Hepatocyte (in vitro differentiated cells): ENCODE results near the gene MAP3K6. TPM values are rescaled to one million over a fixed set of nuclear protein-coding genes. Genes with fewer than 3 reads are reported as not detected.
"Not testable (repeated sequence)": the region's sequence is repeated elsewhere in the genome, so short reads cannot be mapped to it uniquely, and the experiment has no call there.

Experiments
- DNase-seq: peaks from one replicate; pipeline ENCODE4 v3.0.0-alpha.2; 2016; ENCODE audit warnings: low spot score
- H2AFZ ChIP-seq: fragments of 200-600 bp; sonication (generic); 2 replicates; pipeline ENCODE4 v1.6.0; 2016; ENCODE audit warnings: antibody characterized with exemption, mild to moderate bottlenecking
- H3K27ac ChIP-seq: fragments of 200-600 bp; sonication (generic); 2 replicates; pipeline ENCODE4 v1.5.1; 2016; ENCODE audit warnings: mild to moderate bottlenecking
- H3K27me3 ChIP-seq: fragments of 200-600 bp; sonication (generic); 2 replicates; pipeline ENCODE4 v1.6.1; 2016
- H3K36me3 ChIP-seq: fragments of 200-600 bp; sonication (generic); replicated peaks from 2 replicates; pipeline ENCODE4 v1.5.1; 2016; ENCODE audit warnings: low read depth; ENCODE audit not compliant: insufficient read depth
- H3K4me1 ChIP-seq: fragments of 200-600 bp; sonication (generic); 2 replicates; pipeline ENCODE4 v1.5.1; 2016; ENCODE audit warnings: mild to moderate bottlenecking, moderate library complexity; ENCODE audit not compliant: insufficient read depth
- H3K4me2 ChIP-seq: fragments of 200-600 bp; sonication (generic); 2 replicates; pipeline ENCODE4 v1.6.0; 2016
- H3K4me3 ChIP-seq: fragments of 200-600 bp; sonication (generic); 2 replicates; pipeline ENCODE4 v1.5.1; 2016; ENCODE audit warnings: mild to moderate bottlenecking
- H3K79me2 ChIP-seq: fragments of 200-600 bp; sonication (generic); 2 replicates; pipeline ENCODE4 v1.6.0; 2017; ENCODE audit warnings: mild to moderate bottlenecking
- H3K9me2 ChIP-seq: fragments of 200-600 bp; sonication (generic); replicated peaks from 2 replicates; pipeline ENCODE4 v1.6.0; 2017; ENCODE audit warnings: mild to moderate bottlenecking; ENCODE audit not compliant: insufficient read depth
- H3K9me3 ChIP-seq: fragments of 200-600 bp; sonication (generic); 2 replicates; pipeline ENCODE4 v1.5.1; 2016; ENCODE audit warnings: low read depth, mild to moderate bottlenecking
- H4K20me1 ChIP-seq: fragments of 200-600 bp; sonication (generic); 2 replicates; pipeline ENCODE4 v1.6.0; 2016; ENCODE audit warnings: mild to moderate bottlenecking; ENCODE audit not compliant: insufficient read depth, poor library complexity, severe bottlenecking
- EZH2 ChIP-seq: fragments of 200-600 bp; sonication (generic); IDR thresholded peaks from 2 replicates; pipeline ENCODE4 v1.6.1; 2016; ENCODE audit warnings: antibody characterized with exemption, mild to moderate bottlenecking, borderline replicate concordance
- EZH2phosphoT487 ChIP-seq: fragments of 200-600 bp; sonication (generic); IDR thresholded peaks from one replicate; pipeline ENCODE4 v1.6.1; 2018; ENCODE audit warnings: antibody characterized with exemption, mild to moderate bottlenecking, low read depth, moderate library complexity; ENCODE audit not compliant: unreplicated experiment, severe bottlenecking
- WGBS: methylation state at CpG from one replicate; pipeline ENCODE4 v1.1.6; 2016; ENCODE audit warnings: low lambda C conversion rate; ENCODE audit errors: missing lambda C conversion rate; 5-methylcytosine and 5-hydroxymethylcytosine counted together
- polyA plus RNA-seq: library from polyadenylated mRNA; unstranded; fragments of >200 nt; fragmentation: Nextera tagmentation; extraction: Ambion mirVana; gene quantifications from 2 replicates; pipeline ENCODE4 v1.2.1, GENCODE V29; 2016
- total RNA-seq: library from RNA; depleted of rRNA; stranded (reverse); fragments of >200 nt; gene quantifications from 2 replicates; pipeline ENCODE4 v1.2.3, GENCODE V29; 2014
- TF ChIP-seq, protein P1 (sequence below): fragments of 200-600 bp; sonication (generic); IDR thresholded peaks from 2 replicates; pipeline ENCODE4 v1.5.1; 2016; ENCODE audit warnings: antibody characterized with exemption, mild to moderate bottlenecking; ENCODE audit not compliant: poor library complexity

MAP3K6 gene
- total and polyA plus RNA-seq, 2 experiments from 2014 or later = 6.3 to 20.4 TPM

DNA sequence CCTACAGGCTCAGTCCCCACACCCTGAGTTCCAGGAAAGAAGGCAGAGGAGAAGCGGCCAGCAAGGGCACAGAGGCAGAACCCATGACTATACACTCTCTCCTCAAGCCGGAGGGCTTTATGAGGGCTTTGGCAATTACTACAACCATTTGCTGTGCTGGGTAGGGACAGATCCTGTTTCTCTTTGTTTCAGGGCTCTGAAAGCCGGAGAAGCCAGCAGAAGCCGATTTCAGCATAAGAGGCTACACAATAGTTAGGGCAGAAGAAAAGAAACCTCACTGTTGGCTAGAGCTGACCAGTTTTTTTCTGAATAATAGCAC is 39.6 kb upstream of the MAP3K6 start:
- TF ChIP-seq, protein P1, sequence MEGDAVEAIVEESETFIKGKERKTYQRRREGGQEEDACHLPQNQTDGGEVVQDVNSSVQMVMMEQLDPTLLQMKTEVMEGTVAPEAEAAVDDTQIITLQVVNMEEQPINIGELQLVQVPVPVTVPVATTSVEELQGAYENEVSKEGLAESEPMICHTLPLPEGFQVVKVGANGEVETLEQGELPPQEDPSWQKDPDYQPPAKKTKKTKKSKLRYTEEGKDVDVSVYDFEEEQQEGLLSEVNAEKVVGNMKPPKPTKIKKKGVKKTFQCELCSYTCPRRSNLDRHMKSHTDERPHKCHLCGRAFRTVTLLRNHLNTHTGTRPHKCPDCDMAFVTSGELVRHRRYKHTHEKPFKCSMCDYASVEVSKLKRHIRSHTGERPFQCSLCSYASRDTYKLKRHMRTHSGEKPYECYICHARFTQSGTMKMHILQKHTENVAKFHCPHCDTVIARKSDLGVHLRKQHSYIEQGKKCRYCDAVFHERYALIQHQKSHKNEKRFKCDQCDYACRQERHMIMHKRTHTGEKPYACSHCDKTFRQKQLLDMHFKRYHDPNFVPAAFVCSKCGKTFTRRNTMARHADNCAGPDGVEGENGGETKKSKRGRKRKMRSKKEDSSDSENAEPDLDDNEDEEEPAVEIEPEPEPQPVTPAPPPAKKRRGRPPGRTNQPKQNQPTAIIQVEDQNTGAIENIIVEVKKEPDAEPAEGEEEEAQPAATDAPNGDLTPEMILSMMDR = no peak
- TF ChIP-seq EZH2phosphoT487 = no peak
- TF ChIP-seq EZH2 = no peak
- Histone ChIP-seq H4K20me1 (no peaks in the 10 kb centered on the region), H3K9me2 (no peaks in the 10 kb centered on the region), H3K4me2 (no peak overlapping the region), H3K27me3 (no peaks in the 10 kb centered on the region), H3K4me1 (peaks cover 17% of the 10 kb centered on the region), H3K36me3 (peaks cover 4% of the 10 kb centered on the region), H3K9me3 (no peaks in the 10 kb centered on the region), H3K27ac (no peak overlapping the region), H2AFZ (no peak overlapping the region), H3K79me2 (no peaks in the 10 kb centered on the region), H3K4me3 (no peak overlapping the region)
- 88% methylated on average over 4 of the region's 4 CpGs for WGBS
- no peak for DNase-seq

DNA sequence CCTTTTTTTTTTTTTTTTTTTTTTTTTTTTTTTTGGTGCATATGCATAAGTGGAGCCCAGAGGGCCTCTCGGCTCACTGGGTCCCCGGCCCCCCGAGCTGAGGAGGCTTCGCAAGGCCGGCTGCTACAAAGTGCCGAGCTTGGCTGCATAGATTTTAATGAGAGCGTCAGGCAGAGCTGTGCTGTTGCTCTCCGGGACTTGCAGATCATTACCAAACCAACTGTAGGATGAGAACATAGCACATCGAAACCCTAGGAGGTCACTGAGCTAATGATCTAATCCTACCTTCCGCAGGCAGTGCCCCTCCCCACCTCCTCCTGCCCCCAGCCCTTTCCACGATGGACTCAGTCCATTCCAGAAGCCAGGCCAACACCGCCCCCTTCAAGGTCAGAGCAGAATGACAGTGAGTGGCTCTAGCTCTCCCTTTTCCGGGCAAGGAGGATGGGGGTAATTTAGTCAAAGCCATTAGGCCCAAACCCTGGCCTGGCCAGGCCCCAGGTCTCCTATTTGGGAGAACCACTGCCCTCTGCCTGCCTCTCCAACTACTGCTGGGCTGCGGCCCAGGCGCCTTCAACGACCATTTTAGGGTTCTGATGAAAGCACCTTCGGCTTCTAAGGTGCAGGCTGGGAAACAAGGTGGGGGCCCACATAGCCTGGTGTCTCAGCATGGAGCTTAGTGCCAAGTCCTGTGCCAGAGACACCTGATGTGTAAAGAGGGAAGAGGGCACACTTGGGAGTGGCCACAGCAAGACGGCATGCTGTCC is 39.0 kb upstream of the MAP3K6 start:
- H3K4me2 ChIP-seq, H3K9me3 ChIP-seq, H4K20me1 ChIP-seq, H3K4me3 ChIP-seq, H3K79me2 ChIP-seq, H3K36me3 ChIP-seq, H3K27ac ChIP-seq, DNase-seq, H2AFZ ChIP-seq, H3K9me2 ChIP-seq, H3K27me3 ChIP-seq: not testable (repeated sequence)
- peaks cover 17% of the 10 kb centered on the region for H3K4me1 ChIP-seq
- WGBS = 70% methylated on average over 17 of the region's 18 CpGs

DNA sequence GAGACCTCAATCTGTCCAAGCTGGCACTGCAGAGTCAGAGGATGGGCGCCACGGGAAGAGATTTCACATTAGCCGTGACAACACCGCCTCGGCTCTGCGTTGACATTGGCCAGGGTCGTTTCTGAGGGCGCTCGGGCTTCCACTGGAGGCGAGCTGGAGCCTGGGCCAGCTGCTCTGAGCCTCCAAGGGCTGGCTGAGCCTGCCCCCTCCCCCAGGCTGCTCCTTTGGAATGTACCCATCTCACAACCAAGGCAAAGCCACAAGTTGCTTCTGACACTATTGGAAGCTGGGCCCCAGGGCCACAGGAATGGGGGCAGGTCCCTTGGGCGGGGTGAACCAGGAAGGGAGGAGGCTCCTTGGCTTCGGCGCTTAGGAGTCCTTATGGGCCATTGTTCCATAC is 38.3 kb upstream of the MAP3K6 start:
- H3K4me2 ChIP-seq = no peak overlapping the region
- H3K27me3 ChIP-seq = no peaks in the 10 kb centered on the region
- 64% methylated on average over 13 of the region's 13 CpGs for WGBS
- no peaks in the 10 kb centered on the region for H3K79me2 ChIP-seq
- peaks cover 17% of the 10 kb centered on the region for H3K4me1 ChIP-seq
- H3K9me3 ChIP-seq = no peaks in the 10 kb centered on the region
- no peak for DNase-seq
- no peaks in the 10 kb centered on the region for H4K20me1 ChIP-seq
- H3K4me3 ChIP-seq = no peak overlapping the region
- no peak overlapping the region for H3K27ac ChIP-seq
- TF ChIP-seq EZH2phosphoT487 (no peak), EZH2 (no peak)
- TF ChIP-seq, protein P1 = no peak
- no peaks in the 10 kb centered on the region for H3K9me2 ChIP-seq
- H2AFZ ChIP-seq = no peak overlapping the region
- H3K36me3 ChIP-seq = no peaks in the 10 kb centered on the region

GRCh38 chr1:27403931-27404330 is 37.2 kb upstream of the MAP3K6 start:
- H4K20me1 ChIP-seq = no peaks in the 10 kb centered on the region
- H3K27ac ChIP-seq = peak overlapping the region; percentile 72
- H3K9me2 ChIP-seq = no peaks in the 10 kb centered on the region
- no peaks in the 10 kb centered on the region for H3K36me3 ChIP-seq
- H3K9me3 ChIP-seq = no peaks in the 10 kb centered on the region
- no peak overlapping the region for H3K4me3 ChIP-seq
- H3K4me2 ChIP-seq = no peak overlapping the region
- TF ChIP-seq EZH2phosphoT487 (no peak), EZH2 (no peak)
- TF ChIP-seq, protein P1 = no peak
- no peaks in the 10 kb centered on the region for H3K27me3 ChIP-seq
- peaks cover 17% of the 10 kb centered on the region for H3K4me1 ChIP-seq
- no peak overlapping the region for H2AFZ ChIP-seq
- no peak for DNase-seq
- no peaks in the 10 kb centered on the region for H3K79me2 ChIP-seq
